HCT116 (cell line): ENCODE data around the gene DOC2A.

Experiments used
- CBX3 ChIP-seq: IDR thresholded peaks from 2 replicates; pipeline ENCODE4 v1.6.1; 2012; ENCODE audit warnings: low read depth
- CEBPB ChIP-seq: IDR thresholded peaks from 2 replicates; pipeline ENCODE4 v1.6.1; 2012; ENCODE audit warnings: low read depth
- CTCF ChIP-seq, 3 experiments: fragments of 200-600 bp in 1 of 3; sonication (generic) in 1 of 3; IDR thresholded peaks in 2 of 3; conservative IDR thresholded peaks in 1 of 3; 2 replicates each; pipeline ENCODE4 v1.5.1; 2012 to 2017; ENCODE audit warnings: low read depth in 2 of 3, low read length in 2 of 3, antibody characterized with exemption in 1 of 3, borderline replicate concordance in 1 of 3, control low read depth in 1 of 3, mild to moderate bottlenecking in 1 of 3, mixed read lengths in 1 of 3, mixed run types in 1 of 3, moderate library complexity in 1 of 3; ENCODE audit not compliant: insufficient read depth in 1 of 3
- EGR1 ChIP-seq: IDR thresholded peaks from 2 replicates; pipeline ENCODE4 v1.6.1; 2012; ENCODE audit warnings: low read depth
- EZH2 ChIP-seq: fragments of 200-600 bp; sonication (generic); IDR thresholded peaks from 2 replicates; pipeline ENCODE4 v1.6.1; 2017; ENCODE audit warnings: antibody characterized with exemption, mixed run types
- EZH2phosphoT487 ChIP-seq: fragments of 200-600 bp; IDR thresholded peaks from 2 replicates; pipeline ENCODE4 v1.6.1; 2018; ENCODE audit warnings: antibody characterized with exemption, borderline replicate concordance
- JUND ChIP-seq: IDR thresholded peaks from 2 replicates; pipeline ENCODE4 v1.6.1; 2012
- POLR2A ChIP-seq: IDR thresholded peaks from 2 replicates; pipeline ENCODE4 v1.7.0; 2011; ENCODE audit warnings: borderline replicate concordance; ENCODE audit not compliant: insufficient read depth, insufficient read length; ENCODE audit errors: extremely low read depth
- POLR2AphosphoS5 ChIP-seq: IDR thresholded peaks from 2 replicates; pipeline ENCODE4 v1.6.1; 2011; ENCODE audit warnings: mild to moderate bottlenecking, low read depth, low read length, moderate library complexity
- REST ChIP-seq: IDR thresholded peaks from 2 replicates; pipeline ENCODE4 v1.6.1; 2012; ENCODE audit warnings: low read depth
- SIN3A ChIP-seq: IDR thresholded peaks from 2 replicates; pipeline ENCODE4 v1.6.1; 2012; ENCODE audit warnings: low read depth

GRCh38 chr16:30046178-30046577, 35.4 kb upstream of the DOC2A start:
- TF ChIP-seq CTCF (IDR thresholded peaks at IDR 0.05 in 2 of 3, conservative IDR thresholded peaks at IDR 0.05 in 1 of 3; ENCODE audit: borderline replicate concordance in 1 of 3, insufficient read depth in 1 of 3, low read depth in 2 of 3, low read length in 2 of 3) (no peak), EZH2 (no peak), REST (no peak), SIN3A (no peak), POLR2AphosphoS5 (no peak), POLR2A (no peak), CBX3 (no peak), EZH2phosphoT487 (no peak), EGR1 (no peak), CEBPB (no peak), JUND (no peak)
